Inferior parietal cortex (tissue), 1 donor: ENCODE results near the gene YAP1.
"Not testable (repeated sequence)": the region's sequence is repeated elsewhere in the genome, so short reads cannot be mapped to it uniquely, and the experiment has no call there.

Experiments used
- DNase-seq: peaks from one replicate; pipeline ENCODE4 v3.0.0-alpha.2; 2016; ENCODE audit errors: extremely low spot score

YAP1 gene

DNA sequence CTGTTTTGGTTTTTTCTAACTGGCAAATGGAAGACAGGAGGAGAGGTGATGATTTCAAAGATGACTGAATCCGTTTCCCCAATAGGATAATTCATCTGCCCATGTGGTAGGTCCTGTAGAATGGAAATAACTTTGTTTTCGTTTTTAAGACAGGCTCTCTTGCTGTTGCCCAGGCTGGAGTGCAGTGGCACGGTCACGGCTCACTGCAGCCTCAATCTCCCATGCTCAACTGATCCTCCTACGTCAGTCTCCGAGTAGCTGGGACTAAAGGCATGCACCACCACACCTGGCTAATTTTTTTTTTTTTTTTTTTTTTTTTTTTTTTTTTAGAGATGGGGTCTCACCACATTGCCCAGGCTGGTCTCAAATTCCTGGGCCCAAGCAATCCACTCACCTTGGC, 129.7 kb downstream of the YAP1 start:
- no peak for DNase-seq

DNA sequence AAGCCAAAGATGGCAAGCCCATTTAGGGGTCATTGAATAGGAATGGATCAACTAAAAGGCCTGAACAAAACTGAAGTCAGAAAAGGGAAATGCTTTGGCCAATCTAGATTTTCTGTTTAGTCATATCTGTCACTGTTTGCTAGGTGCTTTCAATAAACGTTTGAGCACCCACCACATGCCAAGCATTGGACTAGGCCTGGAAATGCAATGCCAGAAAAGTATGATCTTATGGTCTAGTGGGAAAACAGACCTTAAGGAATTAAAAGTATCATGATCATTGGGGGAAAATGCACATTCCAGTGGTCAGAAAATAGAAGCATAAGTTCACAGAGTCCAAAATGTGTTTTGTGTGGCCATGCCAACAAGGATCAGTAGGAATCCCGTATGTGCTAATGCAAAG, 130.3 kb downstream of the YAP1 start:
- DNase-seq = no peak

DNA sequence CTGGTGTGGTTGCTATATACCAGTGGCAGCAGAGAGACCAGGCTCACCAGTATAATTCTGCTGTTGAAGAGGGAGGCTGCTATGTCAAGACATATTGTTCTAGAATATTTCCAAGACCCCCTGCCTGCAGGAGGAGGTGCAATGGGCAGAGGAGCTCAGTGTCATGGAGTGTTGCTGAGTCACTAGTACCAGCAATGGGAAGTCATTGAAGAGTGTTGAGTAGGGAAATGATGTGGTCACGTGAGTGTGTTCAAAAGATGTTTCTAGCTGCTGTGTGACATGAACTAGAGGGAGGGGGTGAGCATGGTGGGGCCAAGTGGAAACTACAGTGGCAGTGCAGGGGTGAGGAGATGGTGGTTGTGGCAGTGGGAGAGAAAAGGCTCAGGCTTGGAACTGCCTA, 130.8 kb downstream of the YAP1 start:
- DNase-seq = no peak

DNA sequence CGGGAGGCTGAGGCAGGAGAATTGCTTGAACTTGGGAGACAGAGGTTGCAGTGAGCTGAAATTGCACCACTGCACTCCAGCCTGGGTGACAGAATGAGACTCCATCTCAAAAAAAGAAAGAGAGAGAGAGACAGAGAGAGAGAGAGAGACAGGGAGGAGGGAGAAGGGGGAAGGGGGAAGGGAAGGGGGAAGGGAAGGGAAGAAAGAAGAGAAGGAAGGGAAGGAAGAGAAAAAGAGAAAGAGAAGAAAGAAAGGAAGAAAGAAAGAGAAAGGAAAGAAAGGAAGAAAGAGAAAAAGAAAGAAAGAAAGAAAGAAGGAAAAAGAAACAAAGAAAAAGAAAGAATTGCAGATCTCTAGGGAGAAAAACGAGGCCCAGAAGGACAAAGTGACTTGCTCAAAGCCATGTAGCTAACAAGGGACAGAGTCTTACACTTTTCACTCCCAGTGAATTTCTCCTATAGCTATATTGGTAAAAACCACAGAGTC, 133.2 kb downstream of the YAP1 start:
- no peak for DNase-seq

GRCh38 chr11:102244681-102245409, 134.6 kb downstream of the YAP1 start:
- DNase-seq = no peak

GRCh38 chr11:102251423-102251822, 141.2 kb downstream of the YAP1 start:
- DNase-seq = no peak

- DNase-seq = no peak
Measured at GRCh38 chr11:102252339-102252891, 142.2 kb downstream of the YAP1 start.

DNA sequence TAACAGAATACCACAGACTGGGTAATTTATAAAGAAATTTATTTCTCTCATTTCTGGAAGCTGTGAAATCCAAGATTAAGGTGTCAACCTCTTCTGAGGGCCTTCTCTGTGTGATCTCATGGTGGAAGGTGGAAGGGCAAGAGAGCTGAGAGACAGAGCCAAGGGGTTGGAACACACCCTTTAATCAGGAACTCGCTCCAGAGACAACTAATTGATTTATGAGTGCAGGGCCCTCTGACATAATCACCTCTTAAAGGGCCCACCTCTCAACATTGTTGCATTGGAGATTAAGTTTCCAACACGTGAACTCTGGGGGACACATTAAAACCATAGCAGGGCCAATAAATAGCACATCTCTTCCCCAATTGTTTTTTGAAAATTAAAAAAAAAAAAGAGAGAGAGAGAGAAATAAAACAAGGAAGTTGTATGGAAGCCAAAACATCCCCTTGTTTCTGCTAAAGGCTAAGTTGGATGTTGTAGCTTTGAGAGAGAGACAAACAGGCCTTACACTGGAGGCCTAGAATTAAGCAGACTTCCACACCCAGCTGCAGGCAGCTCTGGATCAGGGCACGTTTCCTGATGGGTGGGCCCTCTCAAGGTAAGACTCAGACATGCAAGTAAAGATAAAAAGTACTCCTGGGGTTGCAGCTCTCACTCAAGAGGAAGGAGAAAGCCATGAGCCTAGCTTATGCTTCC, 142.9 kb downstream of the YAP1 start:
- DNase-seq = no peak

DNA sequence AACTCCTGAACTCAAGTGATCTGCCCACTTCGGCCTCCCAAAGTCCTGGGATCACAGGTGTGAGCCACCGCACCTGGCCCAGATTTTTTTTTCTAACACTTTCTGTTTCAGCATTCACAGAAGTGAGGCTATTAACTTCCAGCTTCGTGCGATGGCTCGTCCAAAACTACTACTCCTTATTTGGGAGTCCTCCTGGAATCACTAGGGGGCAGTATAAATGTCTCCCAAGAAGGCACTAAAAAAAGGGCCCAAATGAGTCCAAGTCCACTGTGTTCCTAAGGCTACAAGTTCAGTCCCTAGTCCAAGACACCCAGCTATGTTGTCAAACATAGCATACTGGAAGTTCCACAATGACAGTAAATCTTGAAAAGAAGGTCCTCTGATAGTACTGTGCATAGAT, 143.8 kb downstream of the YAP1 start:
- no peak for DNase-seq

DNA sequence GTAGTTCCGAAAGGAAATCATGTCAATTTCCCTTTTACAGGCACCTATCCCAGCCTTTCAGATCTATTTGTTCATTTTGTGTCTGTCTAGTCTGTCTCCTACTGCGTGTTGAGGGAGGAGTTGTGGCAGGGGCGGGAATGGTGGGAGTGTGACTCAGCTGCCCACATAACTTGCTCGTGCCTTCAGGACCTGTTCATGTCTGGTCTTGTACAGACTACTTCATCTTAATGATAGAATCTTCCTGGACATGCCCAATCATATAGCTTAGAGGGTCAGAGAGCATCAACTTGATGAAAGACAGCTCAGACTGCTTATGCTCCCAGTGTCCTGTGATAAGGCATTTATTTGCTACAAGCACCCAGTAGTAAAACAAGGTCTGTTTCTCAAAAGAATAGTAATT, 146.0 kb downstream of the YAP1 start:
- no peak for DNase-seq

DNA sequence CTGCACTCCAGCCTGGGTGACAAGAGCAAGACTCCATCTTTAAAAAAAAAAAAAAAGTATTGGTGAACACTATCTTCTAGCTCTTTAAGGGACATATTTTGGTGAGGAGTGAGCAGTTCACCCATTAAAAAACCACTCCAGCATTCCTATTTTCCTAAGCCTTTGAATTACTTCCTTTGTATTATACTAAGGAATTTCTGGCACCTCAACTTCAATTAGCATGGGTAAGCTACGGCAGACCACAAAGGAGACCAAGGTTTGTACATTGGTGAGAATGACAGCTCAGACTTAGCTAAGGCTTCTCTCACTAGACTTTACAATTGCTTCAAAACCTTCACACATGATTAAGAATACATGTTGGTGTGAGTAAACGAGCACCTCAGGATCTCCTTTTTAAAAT, 150.0 kb downstream of the YAP1 start:
- no peak for DNase-seq

- DNase-seq = no peak
Measured at GRCh38 chr11:102263379-102264003, 153.2 kb downstream of the YAP1 start.

DNA sequence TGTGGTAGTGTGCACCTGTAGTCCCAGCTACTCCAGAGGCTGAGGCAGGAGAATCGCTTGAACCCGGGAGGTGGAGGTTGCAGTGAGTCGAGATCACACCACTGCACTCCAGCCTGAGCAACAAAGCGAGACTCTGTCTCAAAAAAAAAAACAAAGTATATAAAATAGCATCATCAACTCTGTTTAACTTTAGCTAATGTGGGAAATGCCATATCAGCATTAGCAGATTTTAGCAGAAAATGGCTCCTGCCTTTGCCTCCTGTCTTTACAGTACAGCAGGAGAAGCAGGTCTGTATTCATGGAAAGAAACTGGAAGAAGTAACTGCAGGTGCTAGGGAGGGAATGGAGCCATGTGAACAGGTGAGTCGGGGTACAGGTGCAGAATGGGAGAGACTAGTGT, 154.5 kb downstream of the YAP1 start:
- DNase-seq = not testable (repeated sequence)

DNA sequence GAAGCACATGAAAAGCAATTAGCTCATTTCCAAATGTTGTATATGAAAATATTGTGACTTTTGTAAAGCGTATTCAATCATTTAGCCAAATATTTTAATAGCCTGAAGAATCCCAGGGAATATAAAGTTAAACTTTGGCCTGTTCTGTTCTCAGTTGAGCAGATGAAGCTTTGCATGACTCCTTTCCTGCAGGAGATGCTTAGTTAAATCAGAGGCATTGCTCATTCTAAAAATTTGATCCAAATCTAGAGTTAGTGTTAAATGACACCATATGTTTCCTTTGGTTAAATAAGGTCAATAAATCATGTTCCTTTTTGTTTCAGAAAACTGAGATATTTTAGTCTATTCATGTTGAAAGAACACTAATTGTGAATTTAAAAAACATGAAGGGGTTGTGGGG, 155.9 kb downstream of the YAP1 start:
- DNase-seq = no peak

- no peak for DNase-seq
Measured at GRCh38 chr11:102267609-102268008, 157.4 kb downstream of the YAP1 start.

DNA sequence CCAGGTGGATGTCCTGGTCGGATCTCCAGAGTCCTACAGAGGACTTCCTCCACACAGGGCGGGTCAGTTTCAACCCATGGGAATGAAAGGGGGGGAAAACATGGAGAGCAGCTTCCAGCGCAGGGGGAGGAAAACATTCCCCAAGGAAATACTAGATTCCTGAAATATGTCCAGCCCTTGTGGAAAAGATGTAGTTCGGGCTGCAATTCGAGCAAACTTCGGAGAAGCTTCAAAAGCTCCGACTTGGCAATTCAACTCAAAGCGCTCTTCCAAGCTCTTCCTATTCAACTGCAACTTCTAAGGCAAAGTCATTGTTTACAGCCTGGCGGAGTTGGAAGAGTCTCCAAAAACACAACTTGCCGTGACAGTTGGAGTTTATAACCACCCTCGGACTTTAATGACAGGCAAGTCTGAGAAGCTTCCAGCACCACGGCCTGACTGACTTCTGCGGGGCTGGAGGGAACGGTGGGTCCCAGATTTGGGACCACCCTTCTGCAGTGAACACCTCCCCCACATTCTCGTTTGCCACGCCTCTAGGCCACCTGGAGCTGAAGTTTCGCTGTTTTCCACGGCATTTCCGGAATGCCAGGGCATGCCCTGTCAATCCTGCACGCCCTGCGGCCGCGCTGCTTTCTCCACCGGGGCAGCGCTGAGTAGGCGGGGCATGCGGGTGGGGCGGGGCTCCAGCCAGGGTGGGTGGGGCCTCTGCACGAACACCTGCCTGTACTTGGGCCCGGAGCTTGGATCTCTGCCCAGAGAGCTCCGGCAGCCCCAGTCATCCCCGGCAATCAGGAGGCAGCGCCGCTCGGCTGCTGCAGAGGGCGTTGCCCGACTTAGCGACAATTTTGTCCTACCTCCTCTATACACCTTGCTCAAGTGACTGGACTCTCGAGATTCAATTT, 158.1 kb downstream of the YAP1 start:
- DNase-seq = no peak

GRCh38 chr11:102268985-102269470, 158.8 kb downstream of the YAP1 start:
- DNase-seq = no peak

GRCh38 chr11:102269927-102270326, 159.7 kb downstream of the YAP1 start:
- DNase-seq = no peak

- DNase-seq = no peak
Measured at GRCh38 chr11:102272047-102272824, 162.0 kb downstream of the YAP1 start.

- no peak for DNase-seq
Measured at GRCh38 chr11:102274628-102275027, 164.4 kb downstream of the YAP1 start.

- DNase-seq = no peak
Measured at GRCh38 chr11:102276362-102276761, 166.1 kb downstream of the YAP1 start.
